Psoas muscle (tissue), 8 donors: ENCODE results near the gene B3GNT8. TPM values are rescaled to one million over a fixed set of nuclear protein-coding genes. Genes with fewer than 3 reads are reported as not detected.
A peak's percentile ranks its signal among the peaks of the same experiment; 100 is the strongest.

Experiments
- ATAC-seq, 4 donors: fragments of 200-7000 bp; cut with Tn5 transposase; one replicate each; pipeline ENCODE4 v1.9.1; 2020; ENCODE audit warnings: moderate library complexity in 3 of 4, mild to moderate bottlenecking in 2 of 4
- DNase-seq, 2 donors: peaks; one replicate each; pipeline ENCODE4 v3.0.0-alpha.2; 2020
- H3K27ac ChIP-seq: fragments of 200-600 bp; one replicate; pipeline ENCODE4 v1.8.0; 2022
- H3K27me3 ChIP-seq, 3 donors: fragments of 200-600 bp in 1 of 3; one replicate each; pipeline versions ENCODE4 v1.6.1 to v1.8.0; 2013 to 2022; ENCODE audit warnings: low read length in 2 of 3, mild to moderate bottlenecking in 2 of 3, moderate library complexity in 1 of 3; ENCODE audit not compliant: insufficient read depth in 3 of 3
- H3K36me3 ChIP-seq, 2 donors: fragments of 200-600 bp in 1 of 2; one replicate each; pipeline versions ENCODE4 v1.6.1 to v1.8.0; 2013 to 2022; ENCODE audit warnings: low read depth in 1 of 2, mild to moderate bottlenecking in 1 of 2, moderate library complexity in 1 of 2; ENCODE audit not compliant: insufficient read depth in 1 of 2
- H3K4me1 ChIP-seq: fragments of 200-600 bp; one replicate; pipeline ENCODE4 v1.8.0; 2022
- H3K4me3 ChIP-seq: fragments of 200-600 bp; one replicate; pipeline ENCODE4 v1.8.0; 2022; ENCODE audit warnings: mild to moderate bottlenecking
- H3K9me3 ChIP-seq: fragments of 200-600 bp; one replicate; pipeline ENCODE4 v1.8.0; 2022
- WGBS, 3 donors: extraction: QIAGEN DNeasy Blood & Tissue Kit; methylation state at CpG; one replicate each; pipeline versions ENCODE4 v1.1.6 to v1.1.7; 2013; 5-methylcytosine and 5-hydroxymethylcytosine counted together
- intact Hi-C, 2 donors: fragments of 100-400 bp; cut with DNase I; formaldehyde crosslinking; loops; one replicate each; pipeline versions ENCODE4 v1.11.0 to v1.14.2; 2022
- polyA plus RNA-seq, 3 donors: library from polyadenylated mRNA; stranded (reverse); fragments of 200-250 nt; gene quantifications; one replicate each; pipeline ENCODE4 v1.2.3, GENCODE V29; 2013
- total RNA-seq, 4 donors: library from RNA; stranded (reverse); fragmentation: NEBNext Ultra II Directional in 2 of 4; extraction: Animal tissue kit (Norgen Biotek cat#: 25700) in 2 of 4; gene quantifications; one replicate each; pipeline versions ENCODE4 v1.2.1 to v1.2.4, GENCODE V29; 2021 to 2023
- TF ChIP-seq, protein P1 (sequence below): fragments of 200-600 bp; IDR thresholded peaks from one replicate; pipeline ENCODE4 v1.8.0; 2022; ENCODE audit warnings: antibody characterized with exemption
- donor health status: healthy with polysubstance abuse.
- donor health status: DM: no; HTN: no; CAD: no; lungs with moderate emphysema.
- donor health status: Bipolar disorder and iron deficiency.
- donor health status: healthy.
- donor health status: DM: yes; HTN: yes; CAD: no.
- donor health status: DM: no; HTN: no; CAD: no.
- donor health status: DM: no; HTN: no; CAD: no.
- donor health status: DM: yes; HTN: yes; CAD: no.

B3GNT8 gene
- total and polyA plus RNA-seq, 7 donors = 0.55 to 1.9 (median 0.96) TPM

DNA sequence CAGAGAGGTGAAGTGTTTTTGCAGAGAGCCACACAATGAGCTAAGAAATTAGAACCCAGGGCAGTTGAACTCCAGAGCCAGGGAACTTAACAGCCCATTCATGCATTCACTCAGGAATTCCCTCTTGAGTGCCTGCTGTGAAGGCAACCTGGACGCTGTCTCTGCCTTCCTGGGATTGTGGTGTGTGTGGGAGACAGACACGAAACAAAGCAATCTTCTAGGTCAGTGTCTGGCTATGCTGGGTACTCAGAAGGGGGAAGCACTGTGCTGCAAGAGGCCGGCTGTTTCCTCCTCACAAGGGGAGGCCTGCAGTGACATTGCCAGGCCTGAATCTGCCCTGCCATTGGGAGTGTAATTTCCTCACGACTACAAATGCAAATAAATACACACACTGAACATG is 19.9 kb downstream of the B3GNT8 start:
- Histone ChIP-seq H3K36me3 (peaks cover 0 to 19% of the 10 kb centered on the region in 2 donors), H3K4me3 (no peak overlapping the region), H3K27me3 (no peaks in the 10 kb centered on the region), H3K9me3 (no peaks in the 10 kb centered on the region), H3K27ac (peak overlapping the region; percentile 30), H3K4me1 (peaks cover 43% of the 10 kb centered on the region)
- intact Hi-C loops = no loop called here
- DNase-seq (no peak), ATAC-seq (no peak)
- TF ChIP-seq, protein P1, sequence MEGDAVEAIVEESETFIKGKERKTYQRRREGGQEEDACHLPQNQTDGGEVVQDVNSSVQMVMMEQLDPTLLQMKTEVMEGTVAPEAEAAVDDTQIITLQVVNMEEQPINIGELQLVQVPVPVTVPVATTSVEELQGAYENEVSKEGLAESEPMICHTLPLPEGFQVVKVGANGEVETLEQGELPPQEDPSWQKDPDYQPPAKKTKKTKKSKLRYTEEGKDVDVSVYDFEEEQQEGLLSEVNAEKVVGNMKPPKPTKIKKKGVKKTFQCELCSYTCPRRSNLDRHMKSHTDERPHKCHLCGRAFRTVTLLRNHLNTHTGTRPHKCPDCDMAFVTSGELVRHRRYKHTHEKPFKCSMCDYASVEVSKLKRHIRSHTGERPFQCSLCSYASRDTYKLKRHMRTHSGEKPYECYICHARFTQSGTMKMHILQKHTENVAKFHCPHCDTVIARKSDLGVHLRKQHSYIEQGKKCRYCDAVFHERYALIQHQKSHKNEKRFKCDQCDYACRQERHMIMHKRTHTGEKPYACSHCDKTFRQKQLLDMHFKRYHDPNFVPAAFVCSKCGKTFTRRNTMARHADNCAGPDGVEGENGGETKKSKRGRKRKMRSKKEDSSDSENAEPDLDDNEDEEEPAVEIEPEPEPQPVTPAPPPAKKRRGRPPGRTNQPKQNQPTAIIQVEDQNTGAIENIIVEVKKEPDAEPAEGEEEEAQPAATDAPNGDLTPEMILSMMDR = no peak
- 54 to 67% (median 55%) methylated on average over 4 of the region's 4 CpGs for WGBS, 3 donors

DNA sequence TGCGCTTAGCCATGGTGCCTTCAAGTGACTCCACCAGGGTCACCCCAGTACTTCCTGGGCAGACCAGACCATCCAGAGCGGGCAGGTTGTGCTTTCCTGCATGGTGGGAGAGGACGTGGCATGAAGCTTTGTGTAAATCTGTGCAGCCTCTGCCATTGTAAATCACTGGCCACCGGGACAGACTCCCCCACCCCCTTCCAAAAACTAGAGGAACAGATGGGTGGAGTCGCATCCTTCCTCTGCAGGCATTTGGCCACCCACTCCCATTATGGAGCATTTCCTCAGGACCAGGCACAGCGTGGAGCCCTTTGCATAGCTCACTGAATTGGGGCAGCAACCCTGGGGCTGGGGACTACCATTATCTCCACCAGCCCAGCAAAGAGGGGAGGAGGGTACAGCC is 21.4 kb downstream of the B3GNT8 start:
- Histone ChIP-seq H3K4me1 (peaks cover 31% of the 10 kb centered on the region), H3K36me3 (peaks cover 0 to 15% of the 10 kb centered on the region in 2 donors), H3K27me3 (no peaks in the 10 kb centered on the region), H3K27ac (no peak overlapping the region), H3K4me3 (no peak overlapping the region), H3K9me3 (no peaks in the 10 kb centered on the region)
- TF ChIP-seq, protein P1 = no peak
- ATAC-seq (no peak), DNase-seq (no peak)
- 63 to 75% (median 70%) methylated on average over 6 of the region's 6 CpGs for WGBS, 3 donors
- intact Hi-C loops = no loop called here

- WGBS, 3 donors = 49 to 59% (median 49%) methylated on average over 12 of the region's 12 CpGs
- H3K9me3 ChIP-seq = no peaks in the 10 kb centered on the region
- H3K27me3 ChIP-seq = no peaks in the 10 kb centered on the region
- intact Hi-C loops = no loop called here
- peaks cover 21% of the 10 kb centered on the region for H3K4me1 ChIP-seq
- no peak for ATAC-seq
- peaks cover 0 to 13% of the 10 kb centered on the region in 2 donors for H3K36me3 ChIP-seq
- H3K4me3 ChIP-seq = no peak overlapping the region
- DNase-seq = no peak
- peak overlapping the region; percentile 23 for H3K27ac ChIP-seq
- TF ChIP-seq, protein P1 = no peak
Observed at GRCh38 chr19:41403181-41403970, 23.8 kb downstream of the B3GNT8 start.

- H3K4me1 ChIP-seq = peaks cover 22% of the 10 kb centered on the region
- intact Hi-C loops = no loop called here
- ATAC-seq (no peak), DNase-seq (no peak)
- H3K36me3 ChIP-seq = peaks cover 0 to 13% of the 10 kb centered on the region in 2 donors
- H3K27ac ChIP-seq = no peak overlapping the region
- H3K9me3 ChIP-seq = no peaks in the 10 kb centered on the region
- WGBS, 3 donors = 61 to 66% (median 62%) methylated on average over 3 of the region's 3 CpGs
- no peak overlapping the region for H3K4me3 ChIP-seq
- TF ChIP-seq, protein P1 = no peak
- no peaks in the 10 kb centered on the region for H3K27me3 ChIP-seq
Observed at GRCh38 chr19:41402010-41402409, 25.2 kb downstream of the B3GNT8 start.
